ENCODE measurements around the gene SORL1-AS1.
"Not testable (repeated sequence)": the region's sequence is repeated elsewhere in the genome, so short reads cannot be mapped to it uniquely, and the experiment has no call there.

Gene SORL1-AS1

GRCh38 chr11:121486054-121486453, 33.3 kb upstream of the SORL1-AS1 start:
- H3K27me3 Mint-ChIP-seq (ENCODE audit: low read depth), result no peaks in the 10 kb centered on the region
- no peak overlapping the region for H3K4me3 Mint-ChIP-seq
- peaks cover 12% of the 10 kb centered on the region for H3K4me1 Mint-ChIP-seq
- peaks cover 18% of the 10 kb centered on the region for H3K36me3 Mint-ChIP-seq
- H3K27ac Mint-ChIP-seq, result no peak overlapping the region
- H3K9me3 Mint-ChIP-seq, result no peaks in the 10 kb centered on the region
- TF ChIP-seq CTCF (IDR thresholded peaks at IDR 0.05; ENCODE audit: unreplicated experiment), result no peak
- DNase-seq (ENCODE audit: low spot score in 2 of 2, unreplicated experiment in 2 of 2), result no peak

GRCh38 chr11:121485216-121485615, 32.4 kb upstream of the SORL1-AS1 start:
- Mint-ChIP-seq H3K36me3 (peaks cover 18% of the 10 kb centered on the region), H3K27ac (no peak overlapping the region), H3K4me1 (peaks cover 12% of the 10 kb centered on the region), H3K27me3 (ENCODE audit: low read depth) (no peaks in the 10 kb centered on the region), H3K4me3 (no peak overlapping the region), H3K9me3 (no peaks in the 10 kb centered on the region)
- no peak for DNase-seq (ENCODE audit: low spot score in 2 of 2, unreplicated experiment in 2 of 2)
- TF ChIP-seq CTCF (IDR thresholded peaks at IDR 0.05; ENCODE audit: unreplicated experiment), result no peak

- TF ChIP-seq CTCF (IDR thresholded peaks at IDR 0.05; ENCODE audit: unreplicated experiment), result no peak
- H3K4me3 Mint-ChIP-seq, result no peak overlapping the region
- no peak for DNase-seq (ENCODE audit: low spot score in 2 of 2, unreplicated experiment in 2 of 2)
- peaks cover 7% of the 10 kb centered on the region for H3K36me3 Mint-ChIP-seq
- H3K9me3 Mint-ChIP-seq, result no peaks in the 10 kb centered on the region
- H3K27ac Mint-ChIP-seq, result no peak overlapping the region
- H3K4me1 Mint-ChIP-seq, result peaks cover 19% of the 10 kb centered on the region
- H3K27me3 Mint-ChIP-seq (ENCODE audit: low read depth), result no peaks in the 10 kb centered on the region
These were observed 31.2 kb upstream of the SORL1-AS1 start for GRCh38 chr11:121483805-121484480.

- Mint-ChIP-seq H3K9me3 (no peaks in the 10 kb centered on the region), H3K36me3 (no peaks in the 10 kb centered on the region), H3K27me3 (ENCODE audit: low read depth) (no peaks in the 10 kb centered on the region), H3K27ac (no peak overlapping the region), H3K4me1 (peaks cover 21% of the 10 kb centered on the region), H3K4me3 (no peak overlapping the region)
- TF ChIP-seq CTCF (IDR thresholded peaks at IDR 0.05; ENCODE audit: unreplicated experiment), result no peak
- DNase-seq (ENCODE audit: low spot score in 2 of 2, unreplicated experiment in 2 of 2), result no peak
These were observed 29.7 kb upstream of the SORL1-AS1 start for GRCh38 chr11:121482231-121483129.

GRCh38 chr11:121481484-121482230, 28.9 kb upstream of the SORL1-AS1 start:
- DNase-seq (ENCODE audit: low spot score in 2 of 2, unreplicated experiment in 2 of 2); H3K9me3 Mint-ChIP-seq; H3K27me3 Mint-ChIP-seq (ENCODE audit: low read depth); H3K36me3 Mint-ChIP-seq; H3K27ac Mint-ChIP-seq; H3K4me3 Mint-ChIP-seq: not testable (repeated sequence)
- H3K4me1 Mint-ChIP-seq, result peaks cover 21% of the 10 kb centered on the region
